Testis (tissue), 2 donors: Measurements from ENCODE around the gene TOMM40.

Experiments used
- CTCF ChIP-seq, 3 experiments: fragments of 450-650 bp in 2 of 3; fragments of 200-600 bp in 1 of 3; sonication (generic) in 1 of 3; IDR thresholded peaks; one replicate each; pipeline ENCODE4 v1.5.1; 2016 to 2019; ENCODE audit warnings: antibody characterized with exemption in 3 of 3, mild to moderate bottlenecking in 2 of 3, moderate library complexity in 1 of 3
- POLR2A ChIP-seq: fragments of 450-650 bp; IDR thresholded peaks from one replicate; pipeline ENCODE4 v1.6.1; 2017; ENCODE audit warnings: antibody characterized with exemption, mild to moderate bottlenecking, moderate library complexity

- TF ChIP-seq POLR2A (no peak), CTCF (IDR thresholded peaks at IDR 0.05) (no peak)
These were observed 13.5 kb downstream of the TOMM40 start for GRCh38 chr19:44904426-44904994.
